PC-9 (cell line): Measurements from ENCODE around the gene C1QTNF12. TPM values are rescaled to one million over a fixed set of nuclear protein-coding genes. Genes with fewer than 3 reads are reported as not detected.
A peak's percentile ranks its signal among the peaks of the same experiment; 100 is the strongest.

Source experiments
- Bru-seq: library from RNA; stranded (reverse); fragments of 400-500 nt; gene quantifications from one replicate; lab custom pipeline; 2021; lab: Mats Ljungman, UMichigan
- BruChase-seq, 2 experiments: library from RNA; stranded (reverse); fragments of 400-500 nt; gene quantifications; one replicate each; lab custom pipeline; 2021; lab: Mats Ljungman, UMichigan
- BruUV-seq: library from RNA; stranded (reverse); fragments of 400-500 nt; replicated peaks from 2 replicates; lab custom pipeline; 2021; lab: Mats Ljungman, UMichigan
- CTCF ChIA-PET: fragments of 300-600 bp; sonication (Branson Sonifier 250); formaldehyde crosslinking; loops from one replicate; lab custom pipeline; 2022; ENCODE audit warnings: antibody characterized with exemption; lab: Charles Lee
- POLR2A ChIA-PET: fragments of 300-600 bp; sonication (Branson Sonifier 250); formaldehyde crosslinking; loops from one replicate; lab custom pipeline; 2022; ENCODE audit warnings: antibody characterized with exemption; ENCODE audit not compliant: unreplicated experiment; lab: Charles Lee
- DNase-seq, 2 experiments: peaks; one replicate each; pipeline versions ENCODE4 v3.0.0 to v3.0.0-alpha.2; 2015 to 2022; ENCODE audit warnings: mixed read lengths in 1 of 2
- H2AFZ ChIP-seq: fragments of 200-600 bp; sonication (generic); 2 replicates; pipeline ENCODE4 v1.8.1; 2017; ENCODE audit warnings: antibody characterized with exemption
- H3F3A ChIP-seq: fragments of 200-600 bp; sonication (generic); 2 replicates; pipeline ENCODE4 v1.8.1; 2017; ENCODE audit warnings: antibody characterized with exemption, mild to moderate bottlenecking, low read depth; ENCODE audit not compliant: insufficient read depth
- H3K27ac ChIP-seq: fragments of 200-600 bp; sonication (generic); 2 replicates; pipeline ENCODE4 v1.6.1; 2016; ENCODE audit warnings: mixed run types
- H3K27me3 ChIP-seq: fragments of 200-600 bp; sonication (generic); 2 replicates; pipeline ENCODE4 v1.6.1; 2016; ENCODE audit warnings: low read depth, mixed run types; ENCODE audit not compliant: insufficient read depth
- H3K36me3 ChIP-seq: fragments of 200-600 bp; sonication (generic); 2 replicates; pipeline ENCODE4 v1.6.1; 2016; ENCODE audit warnings: low read depth, mixed run types
- H3K4me1 ChIP-seq: fragments of 200-600 bp; sonication (generic); replicated peaks from 2 replicates; pipeline ENCODE4 v1.6.1; 2016; ENCODE audit warnings: mixed run types; ENCODE audit not compliant: insufficient read depth
- H3K4me2 ChIP-seq: fragments of 200-600 bp; sonication (generic); 2 replicates; pipeline ENCODE4 v1.6.1; 2017; ENCODE audit warnings: mixed run types
- H3K4me3 ChIP-seq: fragments of 200-600 bp; sonication (generic); 2 replicates; pipeline ENCODE4 v1.6.1; 2016; ENCODE audit warnings: mixed run types
- H3K79me2 ChIP-seq: fragments of 200-600 bp; sonication (generic); 2 replicates; pipeline ENCODE4 v1.6.1; 2017; ENCODE audit warnings: low read depth, mixed run types
- H3K9me2 ChIP-seq: fragments of 200-600 bp; sonication (generic); 2 replicates; pipeline ENCODE4 v1.8.1; 2017; ENCODE audit warnings: mild to moderate bottlenecking; ENCODE audit not compliant: insufficient read depth
- H3K9me3 ChIP-seq: fragments of 200-600 bp; sonication (generic); 2 replicates; pipeline ENCODE4 v1.8.1; 2016; ENCODE audit warnings: low read depth; ENCODE audit not compliant: insufficient read depth
- H4K20me1 ChIP-seq: fragments of 200-600 bp; sonication (generic); 2 replicates; pipeline ENCODE4 v1.8.1; 2017; ENCODE audit not compliant: insufficient read depth
- CTCF ChIP-seq: fragments of 200-600 bp; sonication (generic); conservative IDR thresholded peaks from 2 replicates; pipeline ENCODE4 v1.6.1; 2017; ENCODE audit warnings: mixed run types, antibody characterized with exemption, mild to moderate bottlenecking, moderate library complexity
- EZH2 ChIP-seq: fragments of 200-600 bp; sonication (generic); IDR thresholded peaks from 2 replicates; pipeline ENCODE4 v1.8.0; 2017; ENCODE audit warnings: antibody characterized with exemption, low read depth
- intact Hi-C: fragments of 100-400 bp; cut with micrococcal nuclease; formaldehyde crosslinking; loops from one replicate; pipeline ENCODE4 v1.10.0; 2022; ENCODE audit not compliant: unreplicated experiment
- long read RNA-seq: library from polyadenylated mRNA; stranded (forward); transcript quantifications from one replicate; pipeline ENCODE4 v2.0.0, GENCODE V29; 2022
- total RNA-seq: library from RNA; stranded (reverse); gene quantifications from 2 replicates; pipeline ENCODE4 v1.2.3, GENCODE V29; 2021

C1QTNF12 gene, protein sequence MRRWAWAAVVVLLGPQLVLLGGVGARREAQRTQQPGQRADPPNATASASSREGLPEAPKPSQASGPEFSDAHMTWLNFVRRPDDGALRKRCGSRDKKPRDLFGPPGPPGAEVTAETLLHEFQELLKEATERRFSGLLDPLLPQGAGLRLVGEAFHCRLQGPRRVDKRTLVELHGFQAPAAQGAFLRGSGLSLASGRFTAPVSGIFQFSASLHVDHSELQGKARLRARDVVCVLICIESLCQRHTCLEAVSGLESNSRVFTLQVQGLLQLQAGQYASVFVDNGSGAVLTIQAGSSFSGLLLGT
- total RNA-seq (5.2 and 11.8 TPM in 2 replicates), Bru-seq, nascent RNA (percentile 21 among the genes with signal in this experiment), BruChase-seq, experiment 1, labeled RNA remaining after a 2-hour chase (percentile 34 among the genes with signal in this experiment), BruChase-seq, experiment 2, labeled RNA remaining after a 6-hour chase (percentile 44 among the genes with signal in this experiment)
- long read RNA-seq: 0 reads

GRCh38 chr1:1246577-1247340 is at the start of gene C1QTNF12:
Gene C1QTNF12, minus strand, starts transcription at chr1:1246722. Its CDS starts 32 bp downstream, at chr1:1246690.
- DNase-seq: no peak
- intact Hi-C loops: no loop called here
- BruUV-seq: no TSS peak
- H3K9me3 ChIP-seq: no peaks in the 10 kb centered on the region
- ChIA-PET CTCF (no interaction called here), POLR2A (no interaction called here)
- no peaks in the 10 kb centered on the region for H4K20me1 ChIP-seq
- H3K9me2 ChIP-seq: no peaks in the 10 kb centered on the region
- TF ChIP-seq EZH2: no peak
- no peaks in the 10 kb centered on the region for H3K27me3 ChIP-seq
- no peak within 1 kb of the TSS for H3K4me2 ChIP-seq
- no peak within 1 kb of the TSS for H3K4me3 ChIP-seq
- no peak within 1 kb of the TSS for H2AFZ ChIP-seq
- H3F3A ChIP-seq: peaks cover 8% of the 10 kb centered on the region; the same call in 1 of the 2 replicates
- no peaks in the 10 kb centered on the region for H3K79me2 ChIP-seq
- no peaks in the 10 kb centered on the region for H3K4me1 ChIP-seq
- no peak within 1 kb of the TSS for H3K27ac ChIP-seq
- no peaks in the 10 kb centered on the region for H3K36me3 ChIP-seq

- no peaks in the 10 kb centered on the region for H3K9me3 ChIP-seq
- no TSS peak for BruUV-seq
- no peaks in the 10 kb centered on the region for H3K9me2 ChIP-seq
- no peaks in the 10 kb centered on the region; the same call in 1 of the 2 replicates for H4K20me1 ChIP-seq
- H3F3A ChIP-seq: no peaks in the 10 kb centered on the region
- DNase-seq: no peak
- no peak overlapping the region for H2AFZ ChIP-seq
- CTCF ChIA-PET: no interaction called here
- POLR2A ChIA-PET: no interaction called here
- no peaks in the 10 kb centered on the region for H3K36me3 ChIP-seq
- no peak for TF ChIP-seq CTCF
- no peak for TF ChIP-seq EZH2
- no peak overlapping the region for H3K27ac ChIP-seq
- no peaks in the 10 kb centered on the region for H3K79me2 ChIP-seq
- H3K4me2 ChIP-seq: no peak overlapping the region
- intact Hi-C loops: no loop called here
- H3K4me1 ChIP-seq: peaks cover 14% of the 10 kb centered on the region
- H3K4me3 ChIP-seq: no peak overlapping the region
- no peaks in the 10 kb centered on the region for H3K27me3 ChIP-seq
Measured at GRCh38 chr1:1295154-1295923, 48.8 kb upstream of the C1QTNF12 start.

- POLR2A ChIA-PET: no interaction called here
- H3K27ac ChIP-seq: no peak overlapping the region
- no peak for DNase-seq
- H3K79me2 ChIP-seq: no peaks in the 10 kb centered on the region
- no peaks in the 10 kb centered on the region for H3K9me3 ChIP-seq
- no TSS peak for BruUV-seq
- no peaks in the 10 kb centered on the region for H3F3A ChIP-seq
- no peaks in the 10 kb centered on the region for H4K20me1 ChIP-seq
- intact Hi-C loops: loop anchor here (5.0 kb wide), 1 partner anchor 312 kb away; the partner anchor contains the start of gene PERM1
- CTCF ChIA-PET: no interaction called here
- TF ChIP-seq EZH2: no peak
- no peak for TF ChIP-seq CTCF
- H3K27me3 ChIP-seq: no peaks in the 10 kb centered on the region
- H2AFZ ChIP-seq: no peak overlapping the region
- H3K4me2 ChIP-seq: no peak overlapping the region
- H3K4me1 ChIP-seq: peaks cover 16% of the 10 kb centered on the region
- H3K36me3 ChIP-seq: no peaks in the 10 kb centered on the region
- H3K4me3 ChIP-seq: no peak overlapping the region
- H3K9me2 ChIP-seq: no peaks in the 10 kb centered on the region
Measured at GRCh38 chr1:1294250-1294890, 47.8 kb upstream of the C1QTNF12 start.
